ENCODE measurements around the gene GABRG2.

GABRG2 gene

GRCh38 chr5:162196351-162196750 is 128.8 kb downstream of the GABRG2 start:
- FAIRE-seq: no peak

DNA sequence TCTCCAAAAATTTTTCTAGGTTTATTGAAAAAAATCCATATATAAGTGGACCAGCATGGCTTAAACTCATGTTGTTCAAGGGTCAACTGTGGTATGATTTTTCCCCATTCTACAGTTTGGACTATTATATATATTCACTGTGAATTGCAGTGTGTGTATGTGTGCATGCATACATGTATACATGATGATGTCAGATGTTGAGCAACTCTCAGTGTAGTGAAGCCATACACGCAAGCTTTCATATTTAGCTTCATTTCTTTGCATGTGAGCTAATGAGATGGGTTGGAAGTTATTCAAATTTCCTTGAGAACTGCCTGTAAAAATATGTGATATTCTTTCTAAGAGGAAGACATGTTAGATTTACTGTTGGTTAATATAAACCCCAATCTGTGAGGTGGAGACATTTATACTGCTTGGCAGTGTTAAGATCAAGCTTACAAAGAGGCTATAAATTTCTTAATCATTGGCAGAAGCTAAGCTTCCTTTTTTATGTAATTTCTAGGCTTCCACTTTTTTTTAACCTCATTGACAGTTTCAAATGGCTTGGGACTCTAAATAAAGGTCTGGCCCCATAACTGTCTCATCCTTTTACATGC is 134.8 kb downstream of the GABRG2 start:
- no peak for FAIRE-seq
